ENCODE data around the gene OOSP1. TPM values are rescaled to one million over a fixed set of nuclear protein-coding genes. Genes with fewer than 3 reads are reported as not detected.

The OOSP1 gene
- total RNA-seq, 1 donor from 2014 or later: not detected

GRCh38 chr11:59962107-59962482, 23.9 kb downstream of the OOSP1 start:
- FAIRE-seq (no peak), DNase-seq (ENCODE audit: low read depth) (no peak)
- Histone ChIP-seq H3K36me3 (ENCODE audit: control insufficient read depth, insufficient read depth, low read length) (no peaks in the 10 kb centered on the region), H3K27me3 (ENCODE audit: control insufficient read depth, insufficient read depth, low read length) (no peaks in the 10 kb centered on the region), H3K4me3 (ENCODE audit: low read depth, low read length) (no peak overlapping the region)
- TF ChIP-seq CTCF (IDR thresholded peaks at IDR 0.05; ENCODE audit: insufficient read depth, low read length, severe bottlenecking): no peak

DNA sequence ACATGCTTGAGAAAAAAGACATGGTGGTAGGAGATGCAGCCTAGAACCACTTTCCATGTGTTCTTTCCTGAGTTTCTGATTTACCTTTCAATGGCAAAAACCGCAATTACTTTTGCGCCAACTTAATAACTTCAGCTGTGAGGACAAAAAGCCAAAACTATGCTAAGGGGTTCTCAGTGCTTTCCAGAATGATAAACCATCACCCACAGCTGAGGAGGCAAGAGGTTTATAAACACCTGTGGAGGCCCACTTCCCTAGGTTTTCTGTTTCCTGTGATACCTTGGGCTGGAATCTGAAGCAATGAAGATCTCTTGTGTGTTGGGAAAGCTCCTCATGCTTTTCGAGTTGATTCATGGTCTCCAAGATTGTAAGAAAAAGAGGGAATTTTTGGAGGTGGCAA, 25.5 kb downstream of the OOSP1 start, which contains the start of gene OOSP4A:
Gene OOSP4A (plus strand): TSS at position 301 of the 400 bp plus-strand sequence. CDS start 0 bp downstream, at position 301.
- no peaks in the 10 kb centered on the region for H3K36me3 ChIP-seq (ENCODE audit: control insufficient read depth, insufficient read depth, low read length)
- H3K4me3 ChIP-seq (ENCODE audit: low read depth, low read length): no peak within 1 kb of the TSS
- DNase-seq (ENCODE audit: low read depth) (no peak), FAIRE-seq (no peak)
- TF ChIP-seq CTCF (IDR thresholded peaks at IDR 0.05; ENCODE audit: insufficient read depth, low read length, severe bottlenecking): no peak
- H3K27me3 ChIP-seq (ENCODE audit: control insufficient read depth, insufficient read depth, low read length): no peaks in the 10 kb centered on the region

GRCh38 chr11:59965424-59965823, 27.2 kb downstream of the OOSP1 start:
- Histone ChIP-seq H3K36me3 (ENCODE audit: control insufficient read depth, insufficient read depth, low read length) (no peaks in the 10 kb centered on the region), H3K27me3 (ENCODE audit: control insufficient read depth, insufficient read depth, low read length) (no peaks in the 10 kb centered on the region), H3K4me3 (ENCODE audit: low read depth, low read length) (no peak overlapping the region)
- TF ChIP-seq CTCF (IDR thresholded peaks at IDR 0.05; ENCODE audit: insufficient read depth, low read length, severe bottlenecking): no peak
- FAIRE-seq: no peak
- DNase-seq (ENCODE audit: low read depth): no peak

- DNase-seq (ENCODE audit: low read depth): no peak
- FAIRE-seq: no peak
- H3K4me3 ChIP-seq (ENCODE audit: low read depth, low read length): no peak overlapping the region
- H3K36me3 ChIP-seq (ENCODE audit: control insufficient read depth, insufficient read depth, low read length): no peaks in the 10 kb centered on the region
- H3K27me3 ChIP-seq (ENCODE audit: control insufficient read depth, insufficient read depth, low read length): no peaks in the 10 kb centered on the region
- TF ChIP-seq CTCF (IDR thresholded peaks at IDR 0.05; ENCODE audit: insufficient read depth, low read length, severe bottlenecking): no peak
Observed at GRCh38 chr11:59966201-59966600, 28.0 kb downstream of the OOSP1 start.

DNA sequence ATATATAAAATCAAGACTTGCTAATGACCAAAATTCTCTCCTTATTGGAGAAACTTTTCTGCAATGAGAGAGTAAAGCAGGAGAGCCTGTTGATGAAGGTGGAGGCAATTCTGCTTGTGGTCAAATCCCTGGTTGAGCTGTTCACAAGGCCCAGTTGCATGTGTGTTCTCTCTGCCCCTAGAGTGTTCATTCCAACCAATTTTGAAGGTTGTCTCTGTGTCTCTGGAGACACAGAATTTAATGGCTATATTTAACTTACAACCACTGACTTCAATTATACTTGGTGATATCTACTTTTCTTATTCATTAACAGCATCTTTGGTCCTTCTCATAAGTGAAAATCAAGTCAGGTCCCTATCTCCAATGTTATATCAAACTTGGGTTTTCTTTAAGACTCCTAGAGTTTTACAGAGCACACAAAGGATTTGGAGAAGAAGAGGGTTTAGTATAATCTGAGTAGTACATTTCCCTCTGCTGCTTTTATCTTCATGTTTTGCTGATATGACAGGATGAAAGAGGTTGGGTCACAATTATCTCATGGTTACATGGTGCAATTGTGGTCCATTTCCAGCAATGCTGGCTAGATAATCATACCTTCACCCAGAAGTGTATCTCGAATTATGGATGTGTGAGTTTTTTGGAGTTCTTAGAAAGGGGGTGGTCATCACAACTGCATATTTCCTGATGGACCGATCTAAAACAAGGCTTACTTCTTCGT, 29.6 kb downstream of the OOSP1 start:
- Histone ChIP-seq H3K4me3 (ENCODE audit: low read depth, low read length) (no peak overlapping the region), H3K27me3 (ENCODE audit: control insufficient read depth, insufficient read depth, low read length) (no peaks in the 10 kb centered on the region), H3K36me3 (ENCODE audit: control insufficient read depth, insufficient read depth, low read length) (no peaks in the 10 kb centered on the region)
- DNase-seq (ENCODE audit: low read depth) (no peak), FAIRE-seq (no peak)
- no peak for TF ChIP-seq CTCF (IDR thresholded peaks at IDR 0.05; ENCODE audit: insufficient read depth, low read length, severe bottlenecking)

DNA sequence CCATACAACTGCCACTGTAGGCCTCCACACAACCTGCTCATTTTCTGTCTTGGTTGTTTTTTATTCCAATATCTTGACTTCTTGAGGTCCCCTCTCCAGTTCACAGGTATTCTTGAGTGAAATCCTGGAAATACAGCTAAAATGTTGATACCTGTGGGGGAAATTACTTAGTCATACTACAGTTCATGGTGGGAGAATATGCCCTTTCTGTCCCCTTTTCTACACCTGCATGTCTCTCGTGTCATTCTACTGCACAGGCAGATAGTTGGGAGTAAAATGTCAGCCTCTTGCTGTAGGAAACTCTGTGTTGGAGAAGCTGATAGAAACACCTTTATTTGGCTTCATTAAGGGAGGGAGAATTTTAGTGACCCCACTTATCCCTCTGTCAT, 30.2 kb downstream of the OOSP1 start:
- DNase-seq (ENCODE audit: low read depth) (no peak), FAIRE-seq (no peak)
- Histone ChIP-seq H3K36me3 (ENCODE audit: control insufficient read depth, insufficient read depth, low read length) (no peaks in the 10 kb centered on the region), H3K4me3 (ENCODE audit: low read depth, low read length) (no peak overlapping the region), H3K27me3 (ENCODE audit: control insufficient read depth, insufficient read depth, low read length) (no peaks in the 10 kb centered on the region)
- no peak for TF ChIP-seq CTCF (IDR thresholded peaks at IDR 0.05; ENCODE audit: insufficient read depth, low read length, severe bottlenecking)
